ENCODE results near the gene FHAD1.

- TF ChIP-seq, protein P1, sequence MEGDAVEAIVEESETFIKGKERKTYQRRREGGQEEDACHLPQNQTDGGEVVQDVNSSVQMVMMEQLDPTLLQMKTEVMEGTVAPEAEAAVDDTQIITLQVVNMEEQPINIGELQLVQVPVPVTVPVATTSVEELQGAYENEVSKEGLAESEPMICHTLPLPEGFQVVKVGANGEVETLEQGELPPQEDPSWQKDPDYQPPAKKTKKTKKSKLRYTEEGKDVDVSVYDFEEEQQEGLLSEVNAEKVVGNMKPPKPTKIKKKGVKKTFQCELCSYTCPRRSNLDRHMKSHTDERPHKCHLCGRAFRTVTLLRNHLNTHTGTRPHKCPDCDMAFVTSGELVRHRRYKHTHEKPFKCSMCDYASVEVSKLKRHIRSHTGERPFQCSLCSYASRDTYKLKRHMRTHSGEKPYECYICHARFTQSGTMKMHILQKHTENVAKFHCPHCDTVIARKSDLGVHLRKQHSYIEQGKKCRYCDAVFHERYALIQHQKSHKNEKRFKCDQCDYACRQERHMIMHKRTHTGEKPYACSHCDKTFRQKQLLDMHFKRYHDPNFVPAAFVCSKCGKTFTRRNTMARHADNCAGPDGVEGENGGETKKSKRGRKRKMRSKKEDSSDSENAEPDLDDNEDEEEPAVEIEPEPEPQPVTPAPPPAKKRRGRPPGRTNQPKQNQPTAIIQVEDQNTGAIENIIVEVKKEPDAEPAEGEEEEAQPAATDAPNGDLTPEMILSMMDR (IDR thresholded peaks at IDR 0.05; ENCODE audit: poor library complexity) = no peak
- TF ChIP-seq EZH2 (IDR thresholded peaks at IDR 0.05; ENCODE audit: borderline replicate concordance) = no peak
- no peak for TF ChIP-seq EZH2phosphoT487 (IDR thresholded peaks at IDR 0.05; ENCODE audit: low read depth, severe bottlenecking, unreplicated experiment)
Observed at GRCh38 chr1:15348648-15349047, 101.6 kb downstream of the FHAD1 start.

All from hepatocyte (in vitro differentiated cells).